Stomach (tissue), 4 donors: ENCODE measurements around the gene SCCPDH.

Source experiments
- POLR2A ChIP-seq, 4 donors: fragments of 450-650 bp; IDR thresholded peaks; one replicate each; pipeline ENCODE4 v1.6.1; 2016; ENCODE audit warnings: antibody characterized with exemption in 4 of 4, control low read depth in 2 of 4, mild to moderate bottlenecking in 1 of 4, moderate library complexity in 1 of 4
- POLR2AphosphoS5 ChIP-seq, 3 donors: sonication (generic); formaldehyde crosslinking; IDR thresholded peaks; one replicate each; pipeline ENCODE4 v1.6.1; 2016; ENCODE audit warnings: antibody characterized with exemption in 3 of 3
- TF ChIP-seq, protein P1 (sequence below), 7 experiments: fragments of 450-650 bp in 4 of 7; fragments of 200-600 bp in 3 of 7; sonication (generic) in 3 of 7; IDR thresholded peaks; one replicate each; pipeline ENCODE4 v1.5.1; 2016 to 2019; ENCODE audit warnings: antibody characterized with exemption in 7 of 7, control low read depth in 2 of 7, mild to moderate bottlenecking in 1 of 7

DNA sequence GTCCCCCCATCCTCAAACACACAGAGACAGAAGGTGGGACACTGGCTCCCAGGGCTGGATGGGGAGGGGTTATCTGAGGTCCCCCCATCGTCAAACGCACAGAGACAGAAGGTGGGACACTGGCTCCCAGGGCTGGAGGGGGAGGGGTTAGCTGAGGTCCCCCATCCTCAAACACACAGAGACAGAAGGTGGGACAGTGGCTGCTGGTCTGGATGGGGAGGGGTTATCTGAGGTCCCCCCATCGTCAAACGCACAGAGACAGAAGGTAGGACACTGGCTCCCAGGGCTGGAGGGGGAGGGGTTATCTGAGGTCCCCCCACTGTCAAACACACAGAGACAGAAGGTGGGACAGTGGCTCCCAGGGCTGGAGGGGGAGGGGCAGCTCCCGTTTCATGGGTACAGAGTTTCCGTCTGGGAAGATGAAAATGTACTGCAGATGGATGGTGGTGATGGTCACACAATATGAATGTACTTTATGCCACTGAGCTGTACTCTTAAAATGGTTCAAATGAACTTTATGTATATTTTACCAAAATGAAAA lies 69.2 kb downstream of the SCCPDH start:
- no peak for TF ChIP-seq POLR2AphosphoS5 (IDR thresholded peaks at IDR 0.05)
- TF ChIP-seq, protein P1, sequence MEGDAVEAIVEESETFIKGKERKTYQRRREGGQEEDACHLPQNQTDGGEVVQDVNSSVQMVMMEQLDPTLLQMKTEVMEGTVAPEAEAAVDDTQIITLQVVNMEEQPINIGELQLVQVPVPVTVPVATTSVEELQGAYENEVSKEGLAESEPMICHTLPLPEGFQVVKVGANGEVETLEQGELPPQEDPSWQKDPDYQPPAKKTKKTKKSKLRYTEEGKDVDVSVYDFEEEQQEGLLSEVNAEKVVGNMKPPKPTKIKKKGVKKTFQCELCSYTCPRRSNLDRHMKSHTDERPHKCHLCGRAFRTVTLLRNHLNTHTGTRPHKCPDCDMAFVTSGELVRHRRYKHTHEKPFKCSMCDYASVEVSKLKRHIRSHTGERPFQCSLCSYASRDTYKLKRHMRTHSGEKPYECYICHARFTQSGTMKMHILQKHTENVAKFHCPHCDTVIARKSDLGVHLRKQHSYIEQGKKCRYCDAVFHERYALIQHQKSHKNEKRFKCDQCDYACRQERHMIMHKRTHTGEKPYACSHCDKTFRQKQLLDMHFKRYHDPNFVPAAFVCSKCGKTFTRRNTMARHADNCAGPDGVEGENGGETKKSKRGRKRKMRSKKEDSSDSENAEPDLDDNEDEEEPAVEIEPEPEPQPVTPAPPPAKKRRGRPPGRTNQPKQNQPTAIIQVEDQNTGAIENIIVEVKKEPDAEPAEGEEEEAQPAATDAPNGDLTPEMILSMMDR (IDR thresholded peaks at IDR 0.05) = no peak
- no peak for TF ChIP-seq POLR2A (IDR thresholded peaks at IDR 0.05)
